ENCODE results near the gene NPC1L1.
"Not testable (repeated sequence)": the region's sequence is repeated elsewhere in the genome, so short reads cannot be mapped to it uniquely, and the experiment has no call there.

NPC1L1 gene

GRCh38 chr7:44517175-44517574 lies 24.0 kb downstream of the NPC1L1 start:
- no peak for DNase-seq (ENCODE audit: low read depth)
- TF ChIP-seq CTCF (IDR thresholded peaks at IDR 0.05; ENCODE audit: low read depth, low read length, missing control alignments): no peak
- in situ Hi-C loops (cut with HindIII; ENCODE audit: low sequenced_read_pairs): no loop called here
- no peak overlapping the region for H3K4me3 ChIP-seq (ENCODE audit: low read depth, low read length)

GRCh38 chr7:44515590-44516268 lies 25.4 kb downstream of the NPC1L1 start:
- DNase-seq (ENCODE audit: low read depth): no peak
- in situ Hi-C loops (cut with HindIII; ENCODE audit: low sequenced_read_pairs): no loop called here
- TF ChIP-seq CTCF (IDR thresholded peaks at IDR 0.05; ENCODE audit: low read depth, low read length, missing control alignments): no peak
- H3K4me3 ChIP-seq (ENCODE audit: low read depth, low read length): no peak overlapping the region

- H3K4me3 ChIP-seq (ENCODE audit: low read depth, low read length): no peak overlapping the region
- no peak for TF ChIP-seq CTCF (IDR thresholded peaks at IDR 0.05; ENCODE audit: low read depth, low read length, missing control alignments)
- in situ Hi-C loops (cut with HindIII; ENCODE audit: low sequenced_read_pairs): no loop called here
- DNase-seq (ENCODE audit: low read depth): no peak
These were observed 28.4 kb downstream of the NPC1L1 start for GRCh38 chr7:44512736-44513135.

- H3K4me3 ChIP-seq (ENCODE audit: low read depth, low read length): no peak overlapping the region
- in situ Hi-C loops (cut with HindIII; ENCODE audit: low sequenced_read_pairs): no loop called here
- no peak for DNase-seq (ENCODE audit: low read depth)
- TF ChIP-seq CTCF (IDR thresholded peaks at IDR 0.05; ENCODE audit: low read depth, low read length, missing control alignments): no peak
These were observed 29.2 kb downstream of the NPC1L1 start for GRCh38 chr7:44511863-44512468.

- no peak for DNase-seq (ENCODE audit: low read depth)
- in situ Hi-C loops (cut with HindIII; ENCODE audit: low sequenced_read_pairs): no loop called here
- H3K4me3 ChIP-seq (ENCODE audit: low read depth, low read length): no peak overlapping the region
- no peak for TF ChIP-seq CTCF (IDR thresholded peaks at IDR 0.05; ENCODE audit: low read depth, low read length, missing control alignments)
These were observed 29.9 kb downstream of the NPC1L1 start for GRCh38 chr7:44511236-44511635.

- DNase-seq (ENCODE audit: low read depth): no peak
- in situ Hi-C loops (cut with HindIII; ENCODE audit: low sequenced_read_pairs): no loop called here
- TF ChIP-seq CTCF (IDR thresholded peaks at IDR 0.05; ENCODE audit: low read depth, low read length, missing control alignments): no peak
- no peak overlapping the region for H3K4me3 ChIP-seq (ENCODE audit: low read depth, low read length)
These were observed 32.7 kb downstream of the NPC1L1 start for GRCh38 chr7:44508328-44509030.

- H3K4me3 ChIP-seq (ENCODE audit: low read depth, low read length); in situ Hi-C loops (cut with HindIII; ENCODE audit: low sequenced_read_pairs); DNase-seq (ENCODE audit: low read depth): not testable (repeated sequence)
These were observed 34.4 kb downstream of the NPC1L1 start for GRCh38 chr7:44506592-44507288.

All from astrocyte of the cerebellum (primary cell).